SK-N-SH (cell line): ENCODE measurements around the gene CFAP97D1.

Source experiments
- EP300 ChIP-seq, 2 experiments: IDR thresholded peaks; 2 replicates each; pipeline versions ENCODE4 v1.4.0 to v1.6.1; 2012; ENCODE audit warnings: borderline replicate concordance in 1 of 2, low read depth in 1 of 2, low read length in 1 of 2
- EZH2phosphoT487 ChIP-seq: fragments of 200-600 bp; sonication (generic); IDR thresholded peaks from 2 replicates; pipeline ENCODE4 v1.6.1; 2017; ENCODE audit warnings: low read depth, mixed run types, mild to moderate bottlenecking, antibody characterized with exemption, moderate library complexity, borderline replicate concordance
- FOXJ3 ChIP-seq: sonication (generic); formaldehyde crosslinking; IDR thresholded peaks from 2 replicates; pipeline ENCODE4 v1.5.1; 2020; ENCODE audit warnings: mild to moderate bottlenecking, missing genetic modification reagents
- GATA2 ChIP-seq: sonication (generic); formaldehyde crosslinking; IDR thresholded peaks from 2 replicates; pipeline ENCODE4 v1.5.0; 2020; ENCODE audit warnings: mild to moderate bottlenecking, missing genetic modification reagents
- JUND ChIP-seq: IDR thresholded peaks from 2 replicates; pipeline ENCODE4 v1.4.0; 2012
- POLR2AphosphoS5 ChIP-seq: IDR thresholded peaks from 2 replicates; pipeline ENCODE4 v1.6.1; 2012; ENCODE audit warnings: low read depth, low read length
- RAD21 ChIP-seq: IDR thresholded peaks from 2 replicates; pipeline ENCODE4 v1.6.1; 2012; ENCODE audit warnings: mild to moderate bottlenecking, low read length
- TF ChIP-seq, protein P1 (sequence below): IDR thresholded peaks from 2 replicates; pipeline ENCODE4; 2012
- TF ChIP-seq, protein P2 (sequence below): IDR thresholded peaks from 2 replicates; pipeline ENCODE4 v1.6.1; 2012; ENCODE audit warnings: mild to moderate bottlenecking, low read depth, low read length, moderate library complexity
- TF ChIP-seq, protein P3 (sequence below): fragments of 200-600 bp; sonication (generic); IDR thresholded peaks from 2 replicates; pipeline ENCODE4 v1.6.1; 2017; ENCODE audit warnings: antibody characterized with exemption, mild to moderate bottlenecking, moderate library complexity
- TF ChIP-seq, protein P4 (sequence below): IDR thresholded peaks from 2 replicates; pipeline ENCODE4 v1.4.0; 2012; ENCODE audit warnings: low read depth, borderline replicate concordance

DNA sequence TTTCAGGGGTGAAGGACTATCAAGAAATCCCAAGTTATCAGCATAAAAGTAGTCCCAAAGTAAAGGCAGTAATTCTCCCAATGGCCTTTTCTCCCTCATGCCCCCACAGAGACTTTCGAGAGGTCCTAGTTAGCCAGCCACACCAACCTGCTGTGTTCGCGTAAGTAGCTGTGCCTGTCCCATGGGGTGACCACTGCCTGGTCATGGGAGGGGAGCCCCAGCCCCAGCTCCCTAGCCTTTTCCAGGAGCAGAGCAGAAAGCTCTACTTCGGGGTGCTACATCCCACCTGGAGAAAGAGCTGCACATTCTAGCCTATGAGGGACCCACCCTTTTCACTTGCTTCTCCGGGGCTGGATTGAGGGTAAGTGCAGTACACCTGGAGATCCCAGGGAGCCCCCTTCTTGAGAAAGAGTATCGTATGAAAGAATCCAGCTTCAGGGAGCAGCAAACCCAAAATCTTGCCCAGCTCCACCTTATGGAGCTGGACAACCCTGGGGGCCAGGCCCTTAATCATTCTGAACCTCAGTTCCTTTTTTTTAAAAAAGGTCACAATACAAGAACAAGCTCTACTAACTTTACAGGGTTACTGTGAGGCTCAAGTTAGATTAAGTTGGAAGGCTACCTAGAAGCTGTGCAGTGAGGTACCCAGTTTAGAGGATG, 13.1 kb upstream of the CFAP97D1 start:
- TF ChIP-seq JUND, result no peak
- TF ChIP-seq, protein P1, sequence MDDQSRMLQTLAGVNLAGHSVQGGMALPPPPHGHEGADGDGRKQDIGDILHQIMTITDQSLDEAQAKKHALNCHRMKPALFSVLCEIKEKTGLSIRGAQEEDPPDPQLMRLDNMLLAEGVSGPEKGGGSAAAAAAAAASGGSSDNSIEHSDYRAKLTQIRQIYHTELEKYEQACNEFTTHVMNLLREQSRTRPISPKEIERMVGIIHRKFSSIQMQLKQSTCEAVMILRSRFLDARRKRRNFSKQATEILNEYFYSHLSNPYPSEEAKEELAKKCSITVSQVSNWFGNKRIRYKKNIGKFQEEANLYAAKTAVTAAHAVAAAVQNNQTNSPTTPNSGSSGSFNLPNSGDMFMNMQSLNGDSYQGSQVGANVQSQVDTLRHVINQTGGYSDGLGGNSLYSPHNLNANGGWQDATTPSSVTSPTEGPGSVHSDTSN, result no peak
- TF ChIP-seq, protein P2, sequence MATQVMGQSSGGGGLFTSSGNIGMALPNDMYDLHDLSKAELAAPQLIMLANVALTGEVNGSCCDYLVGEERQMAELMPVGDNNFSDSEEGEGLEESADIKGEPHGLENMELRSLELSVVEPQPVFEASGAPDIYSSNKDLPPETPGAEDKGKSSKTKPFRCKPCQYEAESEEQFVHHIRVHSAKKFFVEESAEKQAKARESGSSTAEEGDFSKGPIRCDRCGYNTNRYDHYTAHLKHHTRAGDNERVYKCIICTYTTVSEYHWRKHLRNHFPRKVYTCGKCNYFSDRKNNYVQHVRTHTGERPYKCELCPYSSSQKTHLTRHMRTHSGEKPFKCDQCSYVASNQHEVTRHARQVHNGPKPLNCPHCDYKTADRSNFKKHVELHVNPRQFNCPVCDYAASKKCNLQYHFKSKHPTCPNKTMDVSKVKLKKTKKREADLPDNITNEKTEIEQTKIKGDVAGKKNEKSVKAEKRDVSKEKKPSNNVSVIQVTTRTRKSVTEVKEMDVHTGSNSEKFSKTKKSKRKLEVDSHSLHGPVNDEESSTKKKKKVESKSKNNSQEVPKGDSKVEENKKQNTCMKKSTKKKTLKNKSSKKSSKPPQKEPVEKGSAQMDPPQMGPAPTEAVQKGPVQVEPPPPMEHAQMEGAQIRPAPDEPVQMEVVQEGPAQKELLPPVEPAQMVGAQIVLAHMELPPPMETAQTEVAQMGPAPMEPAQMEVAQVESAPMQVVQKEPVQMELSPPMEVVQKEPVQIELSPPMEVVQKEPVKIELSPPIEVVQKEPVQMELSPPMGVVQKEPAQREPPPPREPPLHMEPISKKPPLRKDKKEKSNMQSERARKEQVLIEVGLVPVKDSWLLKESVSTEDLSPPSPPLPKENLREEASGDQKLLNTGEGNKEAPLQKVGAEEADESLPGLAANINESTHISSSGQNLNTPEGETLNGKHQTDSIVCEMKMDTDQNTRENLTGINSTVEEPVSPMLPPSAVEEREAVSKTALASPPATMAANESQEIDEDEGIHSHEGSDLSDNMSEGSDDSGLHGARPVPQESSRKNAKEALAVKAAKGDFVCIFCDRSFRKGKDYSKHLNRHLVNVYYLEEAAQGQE, result no peak
- TF ChIP-seq, protein P3, sequence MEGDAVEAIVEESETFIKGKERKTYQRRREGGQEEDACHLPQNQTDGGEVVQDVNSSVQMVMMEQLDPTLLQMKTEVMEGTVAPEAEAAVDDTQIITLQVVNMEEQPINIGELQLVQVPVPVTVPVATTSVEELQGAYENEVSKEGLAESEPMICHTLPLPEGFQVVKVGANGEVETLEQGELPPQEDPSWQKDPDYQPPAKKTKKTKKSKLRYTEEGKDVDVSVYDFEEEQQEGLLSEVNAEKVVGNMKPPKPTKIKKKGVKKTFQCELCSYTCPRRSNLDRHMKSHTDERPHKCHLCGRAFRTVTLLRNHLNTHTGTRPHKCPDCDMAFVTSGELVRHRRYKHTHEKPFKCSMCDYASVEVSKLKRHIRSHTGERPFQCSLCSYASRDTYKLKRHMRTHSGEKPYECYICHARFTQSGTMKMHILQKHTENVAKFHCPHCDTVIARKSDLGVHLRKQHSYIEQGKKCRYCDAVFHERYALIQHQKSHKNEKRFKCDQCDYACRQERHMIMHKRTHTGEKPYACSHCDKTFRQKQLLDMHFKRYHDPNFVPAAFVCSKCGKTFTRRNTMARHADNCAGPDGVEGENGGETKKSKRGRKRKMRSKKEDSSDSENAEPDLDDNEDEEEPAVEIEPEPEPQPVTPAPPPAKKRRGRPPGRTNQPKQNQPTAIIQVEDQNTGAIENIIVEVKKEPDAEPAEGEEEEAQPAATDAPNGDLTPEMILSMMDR, result no peak
- TF ChIP-seq RAD21, result no peak
- no peak for TF ChIP-seq EZH2phosphoT487
- TF ChIP-seq EP300 (IDR thresholded peaks at IDR 0.05; ENCODE audit: borderline replicate concordance in 1 of 2, low read depth in 1 of 2, low read length in 1 of 2), result no peak
- TF ChIP-seq, protein P4, sequence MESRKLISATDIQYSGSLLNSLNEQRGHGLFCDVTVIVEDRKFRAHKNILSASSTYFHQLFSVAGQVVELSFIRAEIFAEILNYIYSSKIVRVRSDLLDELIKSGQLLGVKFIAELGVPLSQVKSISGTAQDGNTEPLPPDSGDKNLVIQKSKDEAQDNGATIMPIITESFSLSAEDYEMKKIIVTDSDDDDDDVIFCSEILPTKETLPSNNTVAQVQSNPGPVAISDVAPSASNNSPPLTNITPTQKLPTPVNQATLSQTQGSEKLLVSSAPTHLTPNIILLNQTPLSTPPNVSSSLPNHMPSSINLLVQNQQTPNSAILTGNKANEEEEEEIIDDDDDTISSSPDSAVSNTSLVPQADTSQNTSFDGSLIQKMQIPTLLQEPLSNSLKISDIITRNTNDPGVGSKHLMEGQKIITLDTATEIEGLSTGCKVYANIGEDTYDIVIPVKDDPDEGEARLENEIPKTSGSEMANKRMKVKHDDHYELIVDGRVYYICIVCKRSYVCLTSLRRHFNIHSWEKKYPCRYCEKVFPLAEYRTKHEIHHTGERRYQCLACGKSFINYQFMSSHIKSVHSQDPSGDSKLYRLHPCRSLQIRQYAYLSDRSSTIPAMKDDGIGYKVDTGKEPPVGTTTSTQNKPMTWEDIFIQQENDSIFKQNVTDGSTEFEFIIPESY, result no peak
- no peak for TF ChIP-seq POLR2AphosphoS5
- no peak for TF ChIP-seq FOXJ3 (CRISPR knock-in tag)
- no peak for TF ChIP-seq GATA2 (CRISPR knock-in tag)
